ENCODE results near the gene ATF6. TPM values are rescaled to one million over a fixed set of nuclear protein-coding genes. Genes with fewer than 3 reads are reported as not detected.

ATF6 gene
- total and polyA plus RNA-seq, 2 of the 8 experiments (the other 6 are each of a cell fraction or from before 2014, with no cell fraction given): 4.6 to 10.0 TPM

- no peak for TF ChIP-seq CTBP2 (IDR thresholded peaks at IDR 0.05; ENCODE audit: borderline replicate concordance, insufficient read depth, insufficient read length, low read length)
- TF ChIP-seq EGR1 (IDR thresholded peaks at IDR 0.05; ENCODE audit: borderline replicate concordance, low read depth, low read length): no peak
- peak; percentile 31; the same call in 1 of the 2 replicates for TF ChIP-seq KDM5A (IDR thresholded peaks at IDR 0.05; ENCODE audit: low read length)
Observed at GRCh38 chr1:161766102-161766981, at the start of gene ATF6 (continued).

Measured in H1 (cell line).